NCI-H1105 treated with DMSO at 0.1 percent for 48 hours (cell line): ENCODE results near the gene HCN4.

Source experiments
- DNase-seq: peaks from one replicate; lab custom pipeline; 2025; lab: John Stamatoyannopoulos, UW

Gene HCN4

DNA sequence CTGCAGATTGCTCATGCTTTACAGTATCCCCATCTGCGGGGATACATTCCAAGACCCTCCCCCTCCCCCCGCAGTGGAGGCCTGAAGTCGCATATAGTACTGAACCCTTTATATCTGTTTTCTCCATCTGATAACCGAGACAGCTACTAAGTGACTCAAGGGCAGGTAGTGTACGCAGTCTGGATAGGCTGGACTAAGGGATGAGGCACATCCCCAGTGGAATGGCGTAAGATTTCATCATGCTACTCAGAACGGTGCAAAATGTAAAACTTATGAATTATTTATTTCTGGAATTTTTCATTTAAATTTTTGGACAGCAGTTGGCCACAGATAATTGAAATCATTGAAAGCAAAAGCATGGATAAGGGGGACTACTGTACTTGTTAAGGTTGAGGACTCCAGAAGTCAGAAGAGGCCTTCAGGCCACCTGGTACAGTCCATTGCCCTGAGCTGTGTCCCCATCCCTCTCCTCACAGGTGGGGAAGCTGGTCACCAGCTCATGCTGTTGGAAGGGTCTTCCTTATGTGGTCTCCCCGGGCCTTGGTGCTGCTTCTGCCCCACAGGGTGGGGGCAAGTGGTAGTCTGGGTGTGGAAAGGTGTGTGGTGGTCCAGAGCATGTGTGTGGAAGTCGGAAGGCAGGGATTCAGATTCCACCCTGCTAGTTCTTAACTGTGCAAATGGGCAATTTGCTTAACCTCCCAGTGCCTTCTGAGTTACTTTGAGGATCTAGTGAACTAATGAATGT, 72.0 kb downstream of the HCN4 start:
- DNase-seq = no peak

DNA sequence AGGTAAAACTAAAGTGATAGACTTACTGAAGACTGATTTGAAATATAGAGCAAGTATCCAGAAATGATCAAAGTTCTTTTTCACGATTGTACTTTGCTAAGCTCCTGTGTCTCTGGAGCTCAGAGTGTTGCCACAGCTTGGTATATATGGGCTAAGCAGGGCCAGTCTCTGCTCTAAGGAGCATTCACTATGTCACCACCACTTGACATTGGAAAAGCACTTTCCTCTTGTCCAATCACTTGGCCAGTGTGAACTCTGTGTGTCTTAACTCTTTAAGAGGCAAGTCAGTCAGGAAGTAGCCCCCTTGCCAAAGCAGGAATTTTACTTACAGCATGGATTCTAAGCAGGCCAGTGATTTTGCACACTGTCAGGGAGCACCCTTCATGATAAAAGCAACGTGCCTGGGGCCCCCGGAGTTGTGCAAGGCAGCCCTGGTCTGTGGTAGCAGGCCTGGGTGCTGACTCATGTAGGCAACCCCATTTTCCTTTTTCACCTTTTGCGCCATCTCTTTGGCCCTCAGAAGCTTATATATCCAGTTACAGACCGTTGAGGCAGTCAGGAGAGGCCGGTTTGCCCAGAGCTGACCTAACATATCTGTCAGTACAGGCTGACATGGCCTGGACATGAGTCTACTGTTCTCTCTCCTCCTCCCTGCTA, 73.0 kb downstream of the HCN4 start:
- no peak for DNase-seq

DNA sequence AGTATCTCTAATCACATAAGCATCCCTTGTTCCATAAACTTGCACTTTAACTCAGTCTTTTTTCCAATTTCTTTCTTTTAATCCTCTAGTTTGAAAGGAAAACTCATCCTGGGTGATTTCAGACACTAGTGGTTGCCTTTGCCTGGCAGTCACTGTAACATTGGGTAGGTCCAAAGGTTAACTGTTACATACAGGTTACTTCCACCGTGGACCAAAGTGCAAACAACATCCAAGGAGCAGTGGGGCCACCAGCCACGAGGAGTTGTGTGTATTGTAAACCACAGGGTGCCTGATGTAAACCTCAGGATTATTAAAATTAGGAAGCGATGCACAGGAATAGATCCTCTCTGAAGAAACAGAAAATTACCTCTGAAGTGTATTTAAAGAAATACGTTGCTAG, 75.0 kb downstream of the HCN4 start:
- no peak for DNase-seq

DNA sequence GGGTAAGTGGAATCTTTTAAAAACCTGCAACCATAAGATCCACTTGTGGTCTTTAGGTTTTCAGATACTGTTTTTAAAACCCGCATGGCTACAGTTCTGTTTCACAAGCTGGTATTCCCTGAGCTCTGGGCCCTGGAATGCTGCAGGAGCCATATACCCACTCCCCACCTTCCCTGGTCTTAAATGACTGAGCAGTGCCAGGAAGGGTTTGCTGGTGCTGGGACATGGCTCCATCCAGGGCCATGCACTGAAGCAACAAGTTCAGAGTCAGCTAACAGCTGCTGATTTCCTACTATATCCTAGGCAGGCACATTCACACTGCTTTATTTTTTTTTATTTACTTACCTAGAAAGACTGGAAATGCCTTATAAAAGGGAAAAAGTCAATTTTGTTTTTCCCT, 77.3 kb downstream of the HCN4 start:
- DNase-seq = no peak

DNA sequence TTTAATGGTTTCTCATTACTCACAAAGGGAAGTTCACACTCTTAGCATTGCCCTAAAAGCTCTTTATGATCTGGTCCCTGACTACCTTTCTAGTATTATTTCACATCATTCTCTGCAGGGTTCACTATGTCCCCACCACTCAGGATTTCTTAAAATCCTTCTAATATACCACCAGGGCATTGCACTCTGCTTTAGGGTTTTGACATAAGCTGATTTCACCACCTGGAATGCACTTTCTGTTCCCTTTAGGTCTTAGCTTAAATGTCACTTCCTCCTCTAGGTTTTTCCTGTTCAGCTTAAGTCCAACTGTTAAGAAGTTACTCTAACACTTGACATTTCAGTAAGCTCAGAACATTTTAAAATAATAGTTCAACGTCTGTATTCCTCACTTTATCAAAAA, 81.7 kb downstream of the HCN4 start:
- DNase-seq = no peak

DNA sequence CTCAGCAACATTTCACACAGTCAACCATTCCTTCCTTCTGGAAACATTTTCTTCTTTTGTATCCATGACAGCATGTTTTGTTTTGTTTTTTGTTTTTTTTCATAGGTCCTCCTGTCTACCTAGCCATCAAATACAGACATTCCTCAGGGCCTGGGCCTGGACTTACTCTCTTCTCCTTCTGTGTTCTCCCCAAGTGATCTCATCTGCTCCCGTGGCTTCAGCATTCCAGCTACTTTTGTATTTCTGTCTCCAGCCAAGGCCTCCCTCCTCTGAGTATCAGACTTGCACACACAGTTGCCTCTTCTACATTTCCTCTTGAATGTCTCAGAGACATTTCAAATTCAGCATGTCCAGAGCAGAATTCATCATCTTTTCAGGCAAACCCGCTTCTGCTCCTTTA, 82.4 kb downstream of the HCN4 start:
- no peak for DNase-seq

DNA sequence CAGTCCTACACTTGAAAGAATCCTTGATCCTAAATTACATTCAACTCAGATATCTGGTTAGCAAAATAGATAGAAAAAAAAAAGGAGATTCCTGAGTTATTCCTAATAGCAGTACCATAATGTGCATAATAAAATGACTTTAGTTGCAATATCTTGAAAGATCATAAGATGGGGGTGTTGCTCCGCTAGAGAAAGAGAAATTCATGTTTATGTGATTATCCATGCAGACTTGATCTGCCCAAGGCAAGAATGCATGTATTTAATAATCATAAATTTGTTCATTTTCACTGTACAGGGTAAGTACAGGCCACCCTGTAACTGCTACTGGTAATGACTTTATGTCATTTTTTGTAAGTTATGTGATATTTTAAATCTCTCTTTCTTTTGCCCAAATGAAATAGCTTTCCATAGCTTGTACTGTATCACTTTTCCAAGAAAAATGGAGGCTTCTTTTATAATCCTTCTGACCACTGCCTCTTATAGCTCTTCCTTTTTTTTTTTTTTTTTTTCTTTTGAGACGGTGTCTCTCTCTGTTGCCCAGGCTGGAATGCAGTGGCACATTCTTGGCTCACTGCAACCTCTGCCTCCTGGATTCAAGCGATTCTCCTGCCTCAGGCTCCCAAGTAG, 84.6 kb downstream of the HCN4 start:
- peak; percentile 3 for DNase-seq

DNA sequence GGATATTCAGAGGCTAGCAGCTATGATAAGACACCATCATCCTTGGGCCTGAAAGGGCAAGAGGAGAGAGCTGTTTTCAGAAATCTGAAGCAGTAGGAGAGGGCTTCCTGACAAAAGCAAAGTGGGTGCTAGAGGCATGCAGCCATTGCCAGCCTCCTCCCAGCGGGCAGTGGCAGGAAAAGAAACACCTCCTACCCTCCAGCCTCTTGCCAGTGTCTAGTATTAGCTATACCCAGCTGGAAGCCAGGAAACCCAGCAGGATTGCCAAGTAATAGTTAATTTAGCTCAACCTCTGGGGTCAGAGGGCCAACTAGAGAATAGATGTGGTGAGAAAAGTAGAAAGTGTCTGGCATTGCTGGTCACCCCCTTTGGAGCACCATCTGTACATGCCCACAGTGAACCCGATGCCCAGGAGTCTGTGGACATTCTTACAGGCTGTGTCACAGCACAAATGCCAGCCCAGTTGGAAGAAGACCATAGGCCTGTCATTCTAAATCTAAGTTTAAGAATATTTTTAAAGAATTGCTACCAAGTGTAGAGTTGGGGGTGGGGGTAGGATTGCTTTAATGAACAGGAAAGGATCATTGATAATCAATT, 85.3 kb downstream of the HCN4 start:
- DNase-seq = no peak

DNA sequence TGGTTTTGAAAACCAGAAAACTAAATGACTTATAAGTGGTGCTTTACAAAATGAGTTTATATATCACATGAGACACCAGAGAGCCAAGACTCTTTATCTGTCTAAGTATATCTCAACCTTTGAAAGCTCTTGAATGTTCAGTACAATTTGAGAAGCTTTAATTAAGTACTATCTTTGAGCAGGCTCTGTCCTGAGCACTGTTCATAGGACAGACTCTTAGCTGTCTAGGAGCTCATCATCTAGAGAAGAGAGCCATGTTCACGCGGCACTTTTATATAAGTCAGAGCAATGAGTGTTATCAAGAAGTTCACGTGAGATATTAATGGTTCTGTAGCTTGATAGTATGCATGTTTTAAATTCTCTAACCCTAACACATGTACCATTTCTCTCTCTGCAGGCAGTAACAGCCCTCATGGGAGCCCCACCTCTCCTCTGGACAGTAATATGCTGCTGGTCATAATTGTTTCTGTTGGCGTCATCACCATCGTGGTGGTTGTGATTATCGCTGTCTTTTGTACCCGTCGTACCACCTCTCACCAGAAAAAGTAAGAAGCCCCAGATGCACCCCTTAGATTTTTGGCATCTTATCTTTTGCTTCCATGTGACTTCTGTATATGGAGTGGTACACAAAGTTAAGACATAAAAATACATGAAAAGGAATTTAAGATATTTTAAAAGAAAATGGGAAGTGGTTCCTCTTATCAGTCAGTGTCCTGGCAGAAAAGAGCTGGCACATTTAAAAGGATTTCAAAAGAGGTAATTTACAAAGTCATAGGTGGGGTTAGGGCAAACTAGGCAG, 86.0 kb downstream of the HCN4 start:
- no peak for DNase-seq

DNA sequence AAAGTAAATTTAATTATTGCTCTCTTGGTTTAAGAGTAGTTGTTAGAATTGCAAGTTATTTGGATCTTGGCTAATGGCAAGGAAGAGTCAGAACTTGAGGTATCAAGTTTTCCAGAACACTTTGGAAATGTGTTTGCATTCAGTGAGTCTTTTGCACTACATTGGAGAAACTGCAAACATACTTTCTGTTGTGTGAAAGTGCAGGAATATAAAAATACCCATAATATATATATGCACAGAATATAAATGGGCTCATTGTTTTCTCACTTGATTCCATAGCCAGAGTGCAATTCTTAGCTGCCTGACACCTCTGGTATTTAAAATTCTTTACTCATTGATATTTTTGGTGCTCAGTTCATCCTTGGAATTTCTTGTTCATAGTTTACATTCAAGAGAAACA, 92.9 kb downstream of the HCN4 start:
- no peak for DNase-seq

DNA sequence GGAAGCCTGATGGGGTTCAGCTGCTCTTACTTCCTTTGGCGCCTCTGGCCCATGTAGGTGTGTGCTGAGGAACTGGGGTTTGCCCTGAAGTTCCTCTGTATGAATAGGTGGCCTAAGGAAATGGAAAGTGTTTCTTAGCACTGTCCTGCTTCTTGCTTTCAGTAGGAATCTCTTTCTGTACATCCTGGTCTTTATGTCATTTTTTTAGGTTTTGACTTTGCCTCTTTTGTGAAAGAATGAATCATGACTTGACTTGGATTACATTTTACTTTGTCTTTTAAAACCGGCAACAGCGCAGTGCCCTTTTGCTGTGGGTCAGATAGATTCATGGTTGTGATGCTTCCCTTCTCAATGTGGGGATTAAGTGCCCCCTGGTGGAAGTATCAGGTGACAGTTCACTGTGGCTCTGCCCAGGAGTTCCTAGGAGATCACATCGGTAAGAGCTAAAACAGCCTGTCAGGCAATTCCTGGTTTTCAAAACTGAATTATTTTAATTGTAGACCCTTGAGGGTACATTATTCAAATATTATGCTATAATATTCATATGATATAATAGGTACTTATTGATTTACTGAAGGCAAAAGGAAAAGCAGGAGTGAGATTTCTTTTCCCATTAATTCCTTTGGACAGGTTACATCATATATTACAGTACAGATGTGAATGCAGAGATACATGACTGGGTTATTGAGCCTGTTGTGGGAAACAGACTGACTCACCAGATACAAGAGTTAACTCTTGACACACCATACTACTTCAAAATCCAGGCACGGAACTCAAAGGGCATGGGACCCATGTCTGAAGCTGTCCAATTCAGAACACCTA, 95.4 kb downstream of the HCN4 start:
- DNase-seq = peak; percentile 53

DNA sequence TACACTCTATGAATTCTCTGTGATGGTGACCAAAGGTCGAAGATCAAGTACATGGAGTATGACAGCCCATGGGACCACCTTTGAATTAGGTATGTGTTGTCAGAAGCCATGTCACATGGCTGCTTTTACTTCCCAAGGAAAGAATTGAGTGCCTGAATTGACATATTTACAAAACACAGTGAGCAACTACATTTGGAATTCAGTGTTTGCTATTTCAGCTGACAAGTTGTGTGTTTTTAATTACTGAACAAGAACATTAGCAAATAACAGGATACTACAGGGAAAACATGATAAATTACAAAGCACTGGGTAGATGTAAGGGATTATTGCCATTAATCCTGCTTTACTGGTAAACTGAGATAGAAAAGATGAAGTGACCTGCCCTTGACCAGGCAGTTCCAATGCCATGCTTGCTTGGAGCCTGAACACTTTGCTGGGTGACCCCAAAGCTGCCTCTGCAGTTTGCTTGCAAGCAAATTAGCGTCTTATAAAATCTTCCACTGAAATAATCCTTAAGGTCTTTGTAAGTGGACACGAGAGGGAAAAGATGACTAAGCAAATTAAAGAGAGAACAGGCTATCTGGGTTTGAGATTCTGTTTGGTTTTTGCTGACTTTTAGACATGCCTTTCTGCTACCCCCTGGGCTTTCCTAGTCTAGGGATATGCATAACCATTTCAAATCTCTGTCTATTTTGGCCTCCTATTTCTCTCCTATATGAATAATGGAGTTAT, 98.2 kb downstream of the HCN4 start:
- no peak for DNase-seq
